ENCODE data around the gene IL1RAPL1.

IL1RAPL1 gene

DNA sequence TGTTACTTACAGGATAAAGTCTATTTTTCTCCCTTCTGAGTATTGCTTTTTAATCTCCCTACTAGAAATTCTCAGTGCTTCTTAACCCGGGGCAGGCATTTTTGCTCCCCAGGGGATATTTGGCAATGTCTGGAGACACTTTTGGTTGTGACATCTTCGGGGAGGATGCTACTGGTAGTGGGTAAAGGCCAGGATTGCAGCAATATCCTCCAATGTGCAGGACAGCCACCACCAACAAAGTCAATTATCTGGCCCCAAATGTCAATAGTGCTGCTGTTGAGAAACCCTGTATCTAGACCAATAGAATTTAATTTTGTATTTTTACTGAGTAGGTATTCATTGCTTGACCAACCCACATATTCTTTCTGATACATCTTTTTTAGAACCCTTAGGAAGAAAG, 958.6 kb downstream of the IL1RAPL1 start:
- no peak for DNase-seq

- no peak for DNase-seq
Observed at GRCh38 chrX:29547877-29548276, 960.6 kb downstream of the IL1RAPL1 start.

DNA sequence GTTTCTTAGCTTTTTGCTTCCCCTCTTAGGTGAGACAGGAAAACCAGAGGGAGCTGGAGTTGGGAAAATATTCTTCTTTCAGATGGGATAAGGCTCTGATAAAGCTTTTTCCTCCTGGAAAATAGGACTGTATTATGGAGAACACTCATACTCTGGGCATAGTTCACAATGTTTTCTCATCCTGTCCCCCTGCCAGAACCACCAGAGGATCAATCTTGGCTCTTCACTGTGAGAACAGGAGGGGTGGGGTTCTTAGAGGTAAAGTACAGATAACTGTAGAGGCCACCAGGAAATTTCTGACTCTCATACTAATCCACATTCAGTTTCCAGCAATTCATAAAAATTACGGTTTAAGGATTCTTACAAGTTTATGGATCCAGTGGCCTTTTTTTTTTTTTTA, 966.3 kb downstream of the IL1RAPL1 start:
- no peak for DNase-seq

DNA sequence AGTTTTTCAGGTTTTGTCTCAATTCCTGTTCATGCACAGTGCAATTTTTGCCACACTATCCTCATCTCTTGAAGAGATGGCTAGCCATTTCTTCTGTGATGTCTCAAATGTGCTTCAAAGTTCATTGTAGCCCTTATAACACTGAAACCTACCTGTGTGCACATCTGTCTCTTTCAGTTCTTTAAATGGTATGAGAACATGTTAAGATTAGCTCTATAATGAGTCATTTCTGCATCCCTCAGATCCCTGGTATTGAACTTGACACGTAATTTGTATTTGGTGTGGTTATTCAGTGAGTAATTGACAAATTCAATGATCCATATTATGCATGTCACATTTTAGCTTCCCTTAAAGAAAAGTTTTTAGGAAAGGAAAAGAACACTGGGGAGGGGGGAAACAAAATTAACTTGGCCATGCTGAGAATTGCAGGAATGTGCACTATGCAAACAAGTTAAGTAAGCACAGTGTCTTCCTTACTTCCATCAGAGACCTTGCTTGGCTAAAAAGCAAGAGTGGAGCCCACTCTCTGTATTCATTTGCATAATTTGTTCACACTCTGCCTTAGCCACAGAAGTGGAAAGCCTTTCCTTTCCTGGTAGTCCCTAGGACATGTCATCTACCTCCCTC, 968.3 kb downstream of the IL1RAPL1 start:
- DNase-seq, result no peak

GRCh38 chrX:29560065-29560464, 972.8 kb downstream of the IL1RAPL1 start:
- no peak for DNase-seq

DNA sequence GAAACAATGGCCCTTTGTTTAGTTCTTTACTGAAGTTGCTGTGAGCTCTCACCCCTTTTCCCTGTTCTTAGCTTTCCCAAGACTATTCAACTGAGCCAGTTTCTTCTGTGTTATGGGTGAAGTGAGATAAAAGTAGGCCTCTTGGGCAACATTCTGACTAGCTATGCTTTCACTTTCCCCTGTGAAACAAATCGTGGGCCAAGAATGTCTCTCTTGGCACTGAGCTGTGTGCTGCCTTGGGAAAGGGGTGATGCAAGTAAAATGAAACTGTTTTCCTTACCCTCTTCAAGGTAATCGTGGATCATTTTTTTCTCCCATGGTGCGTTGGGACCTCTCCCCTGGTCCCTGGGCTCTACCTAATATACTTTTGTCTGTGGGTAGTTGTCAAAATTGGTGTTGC, 974.2 kb downstream of the IL1RAPL1 start:
- DNase-seq, result no peak

GRCh38 chrX:29580560-29580959, 993.3 kb downstream of the IL1RAPL1 start:
- DNase-seq, result no peak

- DNase-seq, result no peak
Observed at GRCh38 chrX:29581223-29581622, 994.0 kb downstream of the IL1RAPL1 start.

GRCh38 chrX:29587107-29587506, 999.9 kb downstream of the IL1RAPL1 start:
- DNase-seq, result no peak

DNA sequence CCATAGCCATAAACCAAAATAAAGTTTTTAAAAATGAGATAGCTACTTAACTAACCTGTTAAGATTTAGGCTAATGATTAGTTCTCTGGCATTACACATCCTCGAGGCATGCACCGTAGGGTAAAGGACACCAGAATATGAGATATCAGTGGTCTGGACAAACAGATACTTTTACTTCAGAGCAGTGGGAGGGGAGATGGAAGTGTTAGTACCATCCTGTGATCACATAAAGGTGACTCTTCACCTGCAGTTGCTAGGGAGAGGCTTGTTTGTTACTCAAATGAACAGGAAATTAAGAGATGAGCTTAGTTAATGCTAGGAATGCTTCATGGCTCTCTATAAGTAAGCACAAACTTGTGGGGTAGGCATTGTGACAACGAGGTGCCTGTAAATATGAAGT, 1003.7 kb downstream of the IL1RAPL1 start:
- DNase-seq, result no peak

- no peak for DNase-seq
Observed at GRCh38 chrX:29604381-29604780, 1017.1 kb downstream of the IL1RAPL1 start.

DNA sequence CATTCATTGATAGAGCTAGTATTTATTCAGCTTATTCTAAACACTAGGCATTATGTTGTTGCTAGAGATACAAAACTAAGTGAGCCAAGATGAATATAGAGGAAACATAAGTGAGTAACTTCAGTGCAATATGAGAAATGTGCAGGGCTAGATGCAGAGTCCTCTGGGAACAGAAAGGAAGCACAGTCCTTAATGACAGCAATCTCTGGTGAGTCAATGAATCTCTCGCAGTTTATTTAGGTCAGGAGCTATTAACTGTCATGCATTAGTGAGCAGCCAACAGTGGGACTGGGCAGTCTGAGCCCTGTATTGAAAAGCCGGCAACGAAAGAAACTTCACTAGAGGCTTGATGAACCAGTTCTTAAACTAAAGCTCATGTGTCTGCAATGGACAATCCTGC, 1030.0 kb downstream of the IL1RAPL1 start:
- no peak for DNase-seq

GRCh38 chrX:29617725-29618124, 1030.5 kb downstream of the IL1RAPL1 start:
- no peak for DNase-seq

DNA sequence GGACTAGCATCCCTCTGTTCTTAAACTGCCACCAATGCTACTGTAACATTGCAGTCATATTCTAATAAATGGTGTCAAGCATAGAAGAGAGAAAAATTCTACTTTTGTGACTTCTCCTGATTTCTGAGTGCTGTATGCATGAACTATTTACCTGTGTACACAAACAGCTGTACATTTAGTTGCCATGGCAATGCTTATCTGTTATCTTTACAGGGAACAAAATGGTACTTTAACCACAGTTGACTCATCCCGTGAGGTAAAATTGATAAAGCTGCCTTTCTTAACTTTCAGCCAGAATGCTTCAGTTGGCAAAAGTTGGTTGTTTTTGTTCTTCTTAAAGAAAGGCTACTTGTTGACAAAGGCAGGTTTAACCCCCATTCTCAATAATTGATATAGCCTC, 1040.6 kb downstream of the IL1RAPL1 start:
- no peak for DNase-seq

DNA sequence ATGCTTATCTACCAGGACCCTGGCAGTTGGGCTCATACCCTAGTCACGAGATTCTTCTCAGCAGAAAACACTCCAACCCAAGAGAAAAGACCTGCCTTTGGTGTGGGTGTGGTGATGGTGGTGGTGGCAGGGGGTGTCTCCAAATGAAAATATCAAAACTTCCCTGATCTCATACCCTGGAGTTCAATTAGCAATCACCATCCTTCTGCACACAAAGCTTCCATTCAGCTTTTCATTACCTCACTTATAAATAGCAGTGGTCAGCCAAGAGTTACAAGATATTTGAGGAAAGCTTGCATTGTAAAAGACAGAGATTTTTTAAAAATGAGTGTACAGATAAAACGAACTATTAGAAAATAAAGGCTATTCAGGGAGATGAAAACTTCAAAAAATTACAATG, 1047.3 kb downstream of the IL1RAPL1 start:
- no peak for DNase-seq

DNA sequence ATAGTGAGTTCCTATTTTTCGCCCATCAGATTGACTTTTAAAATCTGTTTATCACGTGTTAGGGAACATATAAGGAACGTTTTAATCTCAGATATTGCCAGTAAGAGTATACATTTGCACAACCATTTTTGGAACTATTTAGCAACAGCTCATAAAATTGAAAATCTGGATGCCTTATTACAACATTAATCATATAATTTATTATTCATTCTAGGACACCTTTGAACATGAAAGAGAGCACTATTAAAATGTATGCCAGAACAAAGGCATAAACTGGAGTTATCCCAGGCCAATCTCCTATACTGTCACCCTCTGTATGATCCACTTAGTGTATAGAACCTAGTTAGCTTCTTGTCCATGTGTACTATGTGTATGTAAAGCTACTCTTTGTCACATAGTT, 1049.1 kb downstream of the IL1RAPL1 start:
- no peak for DNase-seq

GRCh38 chrX:29640106-29640505, 1052.9 kb downstream of the IL1RAPL1 start:
- no peak for DNase-seq

DNA sequence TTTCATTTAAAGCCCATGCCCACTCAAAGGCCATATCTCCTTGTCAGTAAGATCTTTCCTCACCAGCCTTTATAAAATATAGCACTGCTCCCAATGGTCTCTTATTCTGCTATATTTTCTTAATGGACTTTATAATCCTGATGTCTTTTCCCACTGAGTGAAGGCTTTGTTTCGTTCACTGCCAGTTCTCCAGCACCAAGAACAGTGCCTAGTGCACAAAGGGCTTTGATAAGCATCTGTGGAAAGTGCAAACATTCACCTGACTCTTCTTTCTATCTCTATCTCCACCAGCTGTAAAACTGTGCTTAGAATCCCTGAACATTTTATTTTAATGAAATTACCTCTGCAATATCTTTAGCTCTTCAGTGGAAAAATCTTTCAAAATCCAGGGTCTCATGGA, 1054.2 kb downstream of the IL1RAPL1 start:
- no peak for DNase-seq

DNA sequence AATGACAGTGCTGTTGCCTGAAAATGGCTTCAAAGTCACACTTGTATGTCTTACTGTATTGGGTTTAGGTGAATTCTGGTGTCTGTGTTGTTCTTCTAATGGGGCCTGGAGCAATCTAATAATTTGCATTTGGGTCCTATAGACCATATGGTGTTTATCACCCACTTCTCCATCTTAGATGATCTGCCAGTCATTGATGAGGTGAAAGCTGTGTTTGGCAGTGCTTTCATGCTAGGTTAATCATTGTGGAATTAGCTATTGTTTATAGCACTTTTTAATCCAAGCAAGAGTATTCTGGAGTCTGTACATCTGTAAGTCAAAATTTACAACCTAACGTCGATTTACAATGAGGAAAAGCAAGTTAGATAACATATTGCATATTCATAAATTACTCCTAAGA, 1055.9 kb downstream of the IL1RAPL1 start:
- no peak for DNase-seq

DNA sequence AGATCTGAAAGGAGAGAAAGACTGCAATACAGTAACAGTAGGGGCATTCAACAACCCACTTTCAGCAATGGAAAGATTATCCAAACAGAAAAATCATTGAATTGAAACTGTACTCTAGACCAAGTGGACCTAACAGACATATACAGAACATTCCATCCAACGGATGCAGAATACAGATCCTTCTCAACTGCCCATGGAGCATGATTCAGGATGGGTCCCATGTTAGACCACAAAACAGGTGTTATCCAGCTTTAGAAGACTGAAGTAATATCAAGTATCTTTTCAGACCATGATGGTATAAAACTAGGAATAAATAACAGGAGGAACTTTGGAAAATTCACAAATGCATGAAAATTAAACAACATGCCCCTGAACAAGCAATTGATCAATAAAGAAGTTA, 1060.9 kb downstream of the IL1RAPL1 start:
- no peak for DNase-seq

- DNase-seq, result no peak
Observed at GRCh38 chrX:29652484-29652883, 1065.2 kb downstream of the IL1RAPL1 start.

- no peak for DNase-seq
Observed at GRCh38 chrX:29653721-29654120, 1066.5 kb downstream of the IL1RAPL1 start.

DNA sequence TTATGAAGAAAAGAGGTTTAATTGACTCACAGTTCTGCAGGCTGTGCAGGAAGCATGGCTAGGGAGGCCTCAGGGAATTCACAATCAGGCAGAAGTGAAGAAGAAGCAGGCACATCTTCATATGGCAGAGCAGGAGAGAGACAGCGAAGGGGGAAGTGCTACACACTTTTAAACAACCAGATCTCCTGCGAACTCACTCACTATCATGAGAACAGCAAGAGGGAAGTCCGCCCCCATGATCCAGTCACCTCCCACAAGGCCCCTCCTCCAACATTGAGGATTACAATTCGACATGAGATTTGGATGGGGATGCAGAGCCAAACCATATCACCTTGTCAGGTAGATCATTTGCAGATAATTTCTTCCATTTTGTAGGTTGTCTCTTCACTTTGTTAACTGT, 1072.7 kb downstream of the IL1RAPL1 start:
- no peak for DNase-seq

DNA sequence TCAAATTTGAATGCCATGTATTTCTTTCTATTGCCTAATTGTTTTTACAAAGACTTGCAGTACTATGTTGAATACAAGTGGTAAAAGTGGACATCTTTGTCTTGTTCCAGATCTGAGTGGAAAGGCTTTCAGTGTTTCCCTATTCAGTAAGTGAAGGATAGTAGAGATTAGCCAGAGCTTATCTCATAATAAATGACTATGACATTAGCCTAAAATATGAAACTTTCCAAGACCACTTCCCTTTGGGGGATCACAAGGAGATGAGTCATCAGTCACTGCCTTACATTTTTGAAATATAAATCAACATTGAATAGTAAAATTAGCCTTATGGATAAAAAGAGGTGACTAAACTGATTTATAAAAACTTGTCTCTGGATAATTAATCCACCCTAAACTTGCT, 1074.0 kb downstream of the IL1RAPL1 start:
- DNase-seq, result no peak

DNA sequence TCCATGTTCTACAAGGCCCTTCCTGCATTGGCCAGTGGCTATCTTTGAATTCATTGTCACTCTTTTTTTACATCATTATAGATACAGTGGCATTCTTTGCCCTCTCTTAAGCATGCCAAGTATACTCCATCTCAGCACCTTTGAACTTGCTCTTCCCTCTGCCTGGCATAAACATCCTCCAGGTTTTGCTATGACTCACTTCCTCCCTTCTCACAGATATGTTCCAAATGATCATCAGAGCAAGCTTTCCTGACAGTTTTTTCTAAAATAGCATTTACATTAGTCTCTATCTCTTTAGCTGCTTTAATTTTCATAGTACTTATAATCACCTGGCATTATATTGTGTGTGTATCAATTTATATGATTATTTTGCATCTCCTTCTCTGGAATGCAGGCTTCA, 1074.9 kb downstream of the IL1RAPL1 start:
- no peak for DNase-seq
